K562 (cell line): ENCODE data around the gene SEC14L5. TPM values are rescaled to one million over a fixed set of nuclear protein-coding genes. Genes with fewer than 3 reads are reported as not detected.

ENCODE experiments used
- ATAC-seq: fragments of 200-7000 bp; cut with Tn5 transposase; 3 replicates; pipeline ENCODE4 v1.9.1; 2020; ENCODE audit warnings: moderate library complexity
- BruUV-seq: library from RNA; stranded (reverse); fragments of 400-500 nt; replicated peaks from 2 replicates; lab custom pipeline; 2021; lab: Mats Ljungman, UMichigan
- CTCF ChIA-PET: fragments of 300-600 bp; formaldehyde crosslinking; extraction: SDS; loops from one replicate; lab custom pipeline; 2021; ENCODE audit warnings: low intra/inter-chr PET ratio; lab: Yijun Ruan, JAX
- POLR2A ChIA-PET: fragments of 300-600, 350-650 bp; sonication (Branson Sonifier 250); formaldehyde crosslinking; extraction: SDS; loops from one replicate; lab custom pipeline; 2021; ENCODE audit warnings: antibody characterized with exemption, inconsistent platforms; lab: Yijun Ruan, JAX
- DNase-seq, 4 experiments: peaks; one replicate each; pipeline versions ENCODE4 v3.0.0 to v3.0.0-alpha.2; 2011 to 2018; ENCODE audit warnings: low spot score in 3 of 4, mixed read lengths in 3 of 4; ENCODE audit errors: extremely low read depth in 1 of 4
- FAIRE-seq: peaks from 2 replicates; lab custom pipeline; 2011; peaks lifted over from hg19 to GRCh38; lab: Jason Lieb, UNC
- H2AFZ ChIP-seq: 2 replicates; pipeline ENCODE4 v1.6.0; 2011; ENCODE audit warnings: low read depth, low read length, control low read depth, inconsistent platforms
- H3K27ac ChIP-seq: fragments of 200-600 bp; 3 replicates; pipeline ENCODE4 v1.8.0; 2011; ENCODE audit warnings: low read depth, mild to moderate bottlenecking, control low read depth, inconsistent platforms, low read length, moderate library complexity, mixed read lengths; ENCODE audit errors: extremely low read depth
- H3K27me3 ChIP-seq, 2 experiments: fragments of 300-600 bp in 1 of 2; 2 replicates in 1 of 2; 3 replicates in 1 of 2; pipeline versions ENCODE4 v1.6.0 to v1.8.0; 2011; ENCODE audit warnings: inconsistent platforms in 2 of 2, low read length in 2 of 2, mild to moderate bottlenecking in 1 of 2, mixed read lengths in 1 of 2, moderate library complexity in 1 of 2; ENCODE audit not compliant: control insufficient read depth in 2 of 2, insufficient read depth in 2 of 2
- H3K36me3 ChIP-seq: fragments of 300-600 bp; 3 replicates; pipeline ENCODE4 v1.8.0; 2011; ENCODE audit warnings: mild to moderate bottlenecking, low read length, inconsistent platforms; ENCODE audit not compliant: control insufficient read depth, insufficient read depth
- H3K4me1 ChIP-seq, 2 experiments: fragments of 200-600 bp in 1 of 2; replicated peaks in 1 of 2; 2 replicates in 1 of 2; 3 replicates in 1 of 2; pipeline versions ENCODE4 v1.5.1 to v1.8.0; 2011; ENCODE audit warnings: inconsistent platforms in 2 of 2, low read length in 2 of 2, mild to moderate bottlenecking in 1 of 2, mixed read lengths in 1 of 2, moderate library complexity in 1 of 2; ENCODE audit not compliant: control insufficient read depth in 2 of 2, insufficient read depth in 2 of 2
- H3K4me2 ChIP-seq: 2 replicates; pipeline ENCODE4 v1.6.1; 2011; ENCODE audit warnings: low read length, control low read depth, inconsistent platforms, mixed read lengths; ENCODE audit not compliant: insufficient read depth
- H3K4me3 ChIP-seq: fragments of 200-600 bp; sonication (generic), shearing (Covaris generic); 2 replicates; pipeline ENCODE4 v1.5.1; 2016; ENCODE audit warnings: control low read depth, inconsistent platforms
- H3K79me2 ChIP-seq: fragments of 200-600 bp; 3 replicates; pipeline ENCODE4 v1.8.0; 2011; ENCODE audit warnings: low read length, inconsistent platforms; ENCODE audit not compliant: control insufficient read depth, insufficient read depth
- H3K9ac ChIP-seq, 2 experiments: 2 replicates each; pipeline versions ENCODE4 v1.6.0 to v1.6.1; 2011; ENCODE audit warnings: low read depth in 2 of 2, low read length in 2 of 2, control low read depth in 1 of 2, inconsistent platforms in 1 of 2, mild to moderate bottlenecking in 1 of 2, mixed read lengths in 1 of 2; ENCODE audit not compliant: insufficient read depth in 1 of 2
- H3K9me1 ChIP-seq: one replicate; pipeline ENCODE4 v1.6.0; 2011; ENCODE audit warnings: inconsistent platforms, mild to moderate bottlenecking, low read length, moderate library complexity; ENCODE audit not compliant: control insufficient read depth, insufficient read depth
- H3K9me3 ChIP-seq: replicated peaks from 2 replicates; pipeline ENCODE4 v1.5.1; 2011; ENCODE audit warnings: low read depth, low read length, inconsistent platforms; ENCODE audit not compliant: control insufficient read depth, insufficient read depth
- H4K20me1 ChIP-seq: replicated peaks from 2 replicates; pipeline ENCODE4 v1.6.1; 2011; ENCODE audit warnings: low read length, inconsistent platforms, mixed read lengths; ENCODE audit not compliant: control insufficient read depth, insufficient read depth
- KAT8 ChIP-seq: fragments of 450-650 bp; IDR thresholded peaks from 2 replicates; pipeline ENCODE4 v1.6.1; 2016; ENCODE audit warnings: low read depth, mild to moderate bottlenecking
- KLF6 ChIP-seq: fragments of 250-450 bp; sonication (Bioruptor Pico); IDR thresholded peaks from 2 replicates; pipeline ENCODE4 v1.4.0; 2020; ENCODE audit warnings: mild to moderate bottlenecking, moderate library complexity, borderline replicate concordance
- LCOR ChIP-seq: sonication (generic); formaldehyde crosslinking; IDR thresholded peaks from 2 replicates; pipeline ENCODE4 v1.8.0; 2022; ENCODE audit warnings: mild to moderate bottlenecking, missing genetic modification reagents
- NFE2 ChIP-seq: IDR thresholded peaks from 2 replicates; pipeline ENCODE4 v1.6.1; 2014; ENCODE audit warnings: antibody characterized with exemption, low read depth
- PHB2 ChIP-seq: fragments of 450-650 bp; IDR thresholded peaks from 2 replicates; pipeline ENCODE4 v1.6.1; 2017; ENCODE audit warnings: low read depth
- RBM34 ChIP-seq: fragments of 200-400 bp; formaldehyde crosslinking; IDR thresholded peaks from 2 replicates; pipeline ENCODE4 v1.6.1; 2018; ENCODE audit warnings: low read length, borderline replicate concordance; ENCODE audit not compliant: insufficient read depth
- RFX7 ChIP-seq: fragments of 250-450 bp; sonication (Bioruptor Pico); IDR thresholded peaks from 2 replicates; pipeline ENCODE4 v1.5.1; 2021; ENCODE audit warnings: mild to moderate bottlenecking
- RHOXF2B ChIP-seq: fragments of 250-450 bp; sonication (Bioruptor Pico); conservative IDR thresholded peaks from 2 replicates; pipeline ENCODE4 v1.5.1; 2021
- SMAD1 ChIP-seq: fragments of 150-350 bp; IDR thresholded peaks from 2 replicates; pipeline ENCODE4 v1.6.1; 2014; ENCODE audit warnings: low read length, low read depth; ENCODE audit not compliant: partially characterized antibody
- SRSF3 ChIP-seq: fragments of 200-400 bp; formaldehyde crosslinking; IDR thresholded peaks from 2 replicates; pipeline ENCODE4 v1.6.1; 2016; ENCODE audit warnings: mild to moderate bottlenecking, low read length, moderate library complexity; ENCODE audit not compliant: insufficient read depth
- SRSF9 ChIP-seq: fragments of 200-400 bp; formaldehyde crosslinking; IDR thresholded peaks from 2 replicates; pipeline ENCODE4 v1.6.1; 2017; ENCODE audit warnings: low read depth, low read length, borderline replicate concordance
- ZNF212 ChIP-seq: fragments of 450-650 bp; formaldehyde crosslinking; IDR thresholded peaks from 2 replicates; pipeline ENCODE4 v1.4.0; 2020; ENCODE audit warnings: mild to moderate bottlenecking
- ZNF507 ChIP-seq: conservative IDR thresholded peaks from 2 replicates; pipeline ENCODE4 v1.6.1; 2017; ENCODE audit warnings: missing genetic modification characterization, missing compliant biosample characterization
- ZNF57 ChIP-seq: fragments of 450-650 bp; formaldehyde crosslinking; IDR thresholded peaks from 2 replicates; pipeline ENCODE4 v1.4.0; 2020; ENCODE audit warnings: mild to moderate bottlenecking, moderate library complexity
- WGBS: fragments of 100-300 bp; shearing (Covaris generic); methylation state at CpG from one replicate; pipeline ENCODE4 v1.1.6; 2016; ENCODE audit warnings: low coverage, mixed read lengths; ENCODE audit not compliant: insufficient coverage; ENCODE audit errors: missing lambda C conversion rate; 5-methylcytosine and 5-hydroxymethylcytosine counted together
- in situ Hi-C: fragments of 300-500 bp; cut with MboI; formaldehyde crosslinking; loops from 4 replicates; pipeline ENCODE4 v1.15.0; 2018; ENCODE audit warnings: inconsistent platforms, mixed read lengths
- intact Hi-C: fragments of 100-400 bp; cut with micrococcal nuclease; formaldehyde crosslinking; loops from 2 replicates; pipeline ENCODE4 v1.14.2; 2022
- polyA plus RNA-seq, 8 experiments: library from polyadenylated mRNA; depleted of rRNA in 4 of 8; stranded (reverse) in 5 of 8; unstranded in 3 of 8; fragments of >200 nt; fragmentation: Nextera tagmentation in 2 of 8; fragmentation: Illumina TruSeq in 1 of 8; extraction: Ambion mirVana in 2 of 8; extraction: Trizol in 1 of 8; gene quantifications; 2 replicates each; pipeline versions ENCODE4 v1.2.1 to v1.2.3, GENCODE V29; 2011 to 2014; ENCODE audit warnings: inconsistent platforms in 1 of 8, missing spikeins in 1 of 8
- total RNA-seq, 7 experiments: library from RNA; depleted of rRNA in 6 of 7; stranded (reverse); fragments of >200 nt in 6 of 7; fragmentation: Illumina TruSeq in 2 of 7; extraction: Trizol in 2 of 7; gene quantifications; 2 replicates each; pipeline versions ENCODE4 v1.2.1 to v1.2.3, GENCODE V29; 2011 to 2021; ENCODE audit warnings: low replicate concordance in 1 of 7
- TF ChIP-seq, protein P1 (sequence below): conservative IDR thresholded peaks from 2 replicates; pipeline ENCODE4 v1.6.1; 2011; ENCODE audit warnings: low read depth, mild to moderate bottlenecking, low read length; ENCODE audit not compliant: control insufficient read depth
- TF ChIP-seq, protein P2 (sequence below): sonication (generic); formaldehyde crosslinking; IDR thresholded peaks from 2 replicates; pipeline ENCODE4 v1.9.0; 2022; ENCODE audit warnings: mild to moderate bottlenecking, missing genetic modification reagents
- TF ChIP-seq, protein P3 (sequence below): sonication (generic); formaldehyde crosslinking; IDR thresholded peaks from 2 replicates; pipeline ENCODE4 v1.8.0; 2022; ENCODE audit warnings: missing genetic modification reagents, mild to moderate bottlenecking, moderate library complexity, borderline replicate concordance

Gene SEC14L5
- total and polyA plus RNA-seq, 9 of the 15 experiments (the other 6 are each of a cell fraction or from before 2014, with no cell fraction given): 0.11 TPM; not detected in 8

- no peak overlapping the region for H3K4me3 ChIP-seq
- H2AFZ ChIP-seq: no peak overlapping the region
- FAIRE-seq: no peak
- in situ Hi-C loops: no loop called here
- H3K36me3 ChIP-seq: no peaks in the 10 kb centered on the region
- peaks cover 0 to 8% of the 10 kb centered on the region in 2 experiments; a peak in 2 of 5 replicates for H3K4me1 ChIP-seq
- H3K9ac ChIP-seq: peak overlapping the region in 1 of 2 experiments; percentile 62; a peak in 1 of 4 replicates
- no peak for TF ChIP-seq LCOR
- no peak for TF ChIP-seq ZNF212 (CRISPR knock-in tag)
- TF ChIP-seq PHB2: no peak
- TF ChIP-seq SMAD1: no peak
- no peak for TF ChIP-seq SRSF9
- TF ChIP-seq, protein P1, sequence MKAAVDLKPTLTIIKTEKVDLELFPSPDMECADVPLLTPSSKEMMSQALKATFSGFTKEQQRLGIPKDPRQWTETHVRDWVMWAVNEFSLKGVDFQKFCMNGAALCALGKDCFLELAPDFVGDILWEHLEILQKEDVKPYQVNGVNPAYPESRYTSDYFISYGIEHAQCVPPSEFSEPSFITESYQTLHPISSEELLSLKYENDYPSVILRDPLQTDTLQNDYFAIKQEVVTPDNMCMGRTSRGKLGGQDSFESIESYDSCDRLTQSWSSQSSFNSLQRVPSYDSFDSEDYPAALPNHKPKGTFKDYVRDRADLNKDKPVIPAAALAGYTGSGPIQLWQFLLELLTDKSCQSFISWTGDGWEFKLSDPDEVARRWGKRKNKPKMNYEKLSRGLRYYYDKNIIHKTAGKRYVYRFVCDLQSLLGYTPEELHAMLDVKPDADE: no peak
- no peak for TF ChIP-seq ZNF507
- TF ChIP-seq, protein P2, sequence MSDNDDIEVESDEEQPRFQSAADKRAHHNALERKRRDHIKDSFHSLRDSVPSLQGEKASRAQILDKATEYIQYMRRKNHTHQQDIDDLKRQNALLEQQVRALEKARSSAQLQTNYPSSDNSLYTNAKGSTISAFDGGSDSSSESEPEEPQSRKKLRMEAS: no peak
- TF ChIP-seq RHOXF2B (CRISPR knock-in tag): no peak
- TF ChIP-seq RBM34: no peak
- no peak for TF ChIP-seq ZNF57 (CRISPR knock-in tag)
- TF ChIP-seq NFE2: no peak
- TF ChIP-seq KLF6: no peak
- no peak for TF ChIP-seq RFX7 (CRISPR knock-in tag)
- TF ChIP-seq, protein P3, sequence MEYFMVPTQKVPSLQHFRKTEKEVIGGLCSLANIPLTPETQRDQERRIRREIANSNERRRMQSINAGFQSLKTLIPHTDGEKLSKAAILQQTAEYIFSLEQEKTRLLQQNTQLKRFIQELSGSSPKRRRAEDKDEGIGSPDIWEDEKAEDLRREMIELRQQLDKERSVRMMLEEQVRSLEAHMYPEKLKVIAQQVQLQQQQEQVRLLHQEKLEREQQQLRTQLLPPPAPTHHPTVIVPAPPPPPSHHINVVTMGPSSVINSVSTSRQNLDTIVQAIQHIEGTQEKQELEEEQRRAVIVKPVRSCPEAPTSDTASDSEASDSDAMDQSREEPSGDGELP: no peak
- TF ChIP-seq SRSF3: no peak
- TF ChIP-seq KAT8: no peak
- TF ChIP-seq, all 486 proteins: peak for 0
- H3K27me3 ChIP-seq: peaks cover 2 to 29% of the 10 kb centered on the region in 2 experiments; a peak in 3 of 5 replicates
- ChIA-PET CTCF (interaction anchor here (0.6 kb wide), 1 partner anchor 615 kb away, joined by 6 read pairs; no protein-coding TSS in a partner anchor), POLR2A (interaction anchor here (0.6 to 1.2 kb wide), 4 partner anchors 16 to 1200 kb away, joined by 3 read pairs; no protein-coding TSS in a partner anchor)
- intact Hi-C loops: no loop called here
- DNase-seq (no peak), ATAC-seq (no peak)
- no peaks in the 10 kb centered on the region for H3K79me2 ChIP-seq
- H4K20me1 ChIP-seq: no peaks in the 10 kb centered on the region
- no TSS peak for BruUV-seq
- no peak overlapping the region for H3K27ac ChIP-seq
- H3K9me1 ChIP-seq: no peaks in the 10 kb centered on the region
- WGBS: 18% methylated on average over 11 of the region's 11 CpGs
- H3K9me3 ChIP-seq: no peaks in the 10 kb centered on the region
- H3K4me2 ChIP-seq: no peak overlapping the region
These were observed 42.8 kb upstream of the SEC14L5 start for GRCh38 chr16:4915226-4915761.
